Small intestine (tissue), 16 donors: Measurements from ENCODE around the gene COX14. TPM values are rescaled to one million over a fixed set of nuclear protein-coding genes. Genes with fewer than 3 reads are reported as not detected.

Experiments used
- DNase-seq, 2 donors: peaks; one replicate each; pipeline versions ENCODE4 v3.0.0 to v3.0.0-alpha.2; 2013
- FAIRE-seq: peaks from 2 replicates; lab custom pipeline; 2012; peaks lifted over from hg19 to GRCh38; lab: Jason Lieb, UNC
- H3K27ac ChIP-seq, 3 donors: one replicate each; pipeline ENCODE4 v1.5.1; 2013; ENCODE audit warnings: low read length in 2 of 3, mild to moderate bottlenecking in 2 of 3, control low read depth in 1 of 3, inconsistent platforms in 1 of 3, low read depth in 1 of 3, moderate library complexity in 1 of 3
- H3K27me3 ChIP-seq, 3 donors: one replicate each; pipeline ENCODE4 v1.6.1; 2013; ENCODE audit warnings: low read length in 3 of 3, inconsistent platforms in 1 of 3; ENCODE audit not compliant: control insufficient read depth in 3 of 3, insufficient read depth in 3 of 3
- H3K36me3 ChIP-seq, 3 donors: one replicate each; pipeline ENCODE4 v1.6.1; 2013; ENCODE audit warnings: low read length in 3 of 3, inconsistent platforms in 1 of 3, low read depth in 1 of 3, mild to moderate bottlenecking in 1 of 3, moderate library complexity in 1 of 3; ENCODE audit not compliant: control insufficient read depth in 3 of 3, insufficient read depth in 2 of 3
- H3K4me1 ChIP-seq, 3 donors: one replicate each; pipeline ENCODE4 v1.6.1; 2013; ENCODE audit warnings: low read length in 2 of 3, inconsistent platforms in 1 of 3, low read depth in 1 of 3, mild to moderate bottlenecking in 1 of 3, moderate library complexity in 1 of 3; ENCODE audit not compliant: control insufficient read depth in 3 of 3, insufficient read depth in 2 of 3
- H3K4me3 ChIP-seq, 3 donors: one replicate each; pipeline ENCODE4 v1.5.1; 2013; ENCODE audit warnings: low read length in 3 of 3, control low read depth in 1 of 3, inconsistent platforms in 1 of 3, low read depth in 1 of 3, mild to moderate bottlenecking in 1 of 3, moderate library complexity in 1 of 3
- H3K9me3 ChIP-seq, 2 donors: one replicate each; pipeline ENCODE4 v1.6.1; 2013; ENCODE audit warnings: low read depth in 1 of 2, low read length in 1 of 2; ENCODE audit not compliant: control insufficient read depth in 2 of 2, insufficient read depth in 1 of 2
- WGBS, 3 donors: extraction: QIAGEN DNeasy Blood & Tissue Kit; methylation state at CpG; one replicate each; pipeline ENCODE4 v1.1.7; 2013; 5-methylcytosine and 5-hydroxymethylcytosine counted together
- long read RNA-seq, 10 donors: transcript quantifications; one replicate each; lab custom pipeline, GENCODE V29; 2026
- polyA plus RNA-seq, 4 donors: library from polyadenylated mRNA; stranded (reverse) in 3 of 4; unstranded in 1 of 4; fragments of 200-250 nt in 3 of 4; fragments of 120-200 nt in 1 of 4; gene quantifications; one replicate each; pipeline versions ENCODE4 v1.2.1 to v1.2.3, GENCODE V29; 2013
- donor health status: healthy with polysubstance abuse.
- donor health status: control.
- donor health status: control.
- donor health status: Bipolar disorder and iron deficiency.
- donor health status: healthy.

Gene COX14
- 100 to 1,000 TPM in 3 of 4 donors, 10 to 100 TPM in 1; 61.9 to 236 (median 158) TPM for polyA plus RNA-seq
- long read RNA-seq, donor 1, transcript COX14-203 (2 exons, 739 nt) = major isoform, 129 of 135 reads
- long read RNA-seq, donor 1, partial matches to known transcripts = 0 of 135 reads
- long read RNA-seq, donor 1, other reads (novel, unspliced or antisense) = 0 of 135 reads
- long read RNA-seq, donor 2, transcript COX14-203 (2 exons, 739 nt) = major isoform, 39 of 40 reads
- long read RNA-seq, donor 2, partial matches to known transcripts = 0 of 40 reads
- long read RNA-seq, donor 2, other reads (novel, unspliced or antisense) = 0 of 40 reads
- long read RNA-seq, donor 3, transcript COX14-203 (2 exons, 739 nt) = major isoform, 55 of 56 reads
- long read RNA-seq, donor 3, partial matches to known transcripts = 0 of 56 reads
- long read RNA-seq, donor 3, other reads (novel, unspliced or antisense) = 0 of 56 reads
- long read RNA-seq, donor 4, partial matches to known transcripts = 0 of 3 reads
- long read RNA-seq, donor 4, other reads (novel, unspliced or antisense) = 0 of 3 reads
- long read RNA-seq, donor 5, transcript COX14-203 (2 exons, 739 nt) = major isoform, 28 of 28 reads
- long read RNA-seq, donor 5, partial matches to known transcripts = 0 of 28 reads
- long read RNA-seq, donor 5, other reads (novel, unspliced or antisense) = 0 of 28 reads
- long read RNA-seq, donor 6, transcript COX14-203 (2 exons, 739 nt) = major isoform, 35 of 37 reads
- long read RNA-seq, donor 6, partial matches to known transcripts = 0 of 37 reads
- long read RNA-seq, donor 6, other reads (novel, unspliced or antisense) = 0 of 37 reads
- long read RNA-seq, donor 7 = 0 reads
- long read RNA-seq, donor 8, partial matches to known transcripts = 0 of 4 reads
- long read RNA-seq, donor 8, other reads (novel, unspliced or antisense) = 0 of 4 reads
- long read RNA-seq, donor 9, transcript COX14-203 (2 exons, 739 nt) = major isoform, 14 of 14 reads
- long read RNA-seq, donor 9, partial matches to known transcripts = 0 of 14 reads
- long read RNA-seq, donor 9, other reads (novel, unspliced or antisense) = 0 of 14 reads
- long read RNA-seq, donor 10, transcript COX14-203 (2 exons, 739 nt) = major isoform, 45 of 56 reads
- long read RNA-seq, donor 10, partial matches to known transcripts = 9 of 56 reads
- long read RNA-seq, donor 10, other reads (novel, unspliced or antisense) = 0 of 56 reads

- H3K4me3 ChIP-seq = peak within 1 kb of the TSS; percentile 76 to 98 (median 83)
- DNase-seq = peak; percentile 99 to 100
- no peaks in the 10 kb centered on the region for H3K27me3 ChIP-seq
- peaks cover 0 to 54% (median 14%) of the 10 kb centered on the region in 3 donors for H3K4me1 ChIP-seq
- H3K9me3 ChIP-seq = no peaks in the 10 kb centered on the region
- peaks cover 0 to 59% (median 0%) of the 10 kb centered on the region in 3 donors for H3K36me3 ChIP-seq
- peak within 1 kb of the TSS; percentile 86 to 99 (median 92) for H3K27ac ChIP-seq
- 0 to 1% (median 0%) methylated on average over 53 to 59 of the region's 59 CpGs for WGBS, 3 donors
- no peak for FAIRE-seq
Measured at GRCh38 chr12:50111693-50112455, at the start of gene COX14. TSS of gene COX14 (plus strand) at chr12:50112236. CDS start at chr12:50120044, 7,808 bp downstream.

- FAIRE-seq (no peak), DNase-seq (no peak)
- no peak overlapping the region for H3K4me3 ChIP-seq
- no peaks in the 10 kb centered on the region for H3K9me3 ChIP-seq
- 64 to 77% (median 72%) methylated on average over 5 of the region's 5 CpGs for WGBS, 3 donors
- H3K27ac ChIP-seq = no peak overlapping the region
- no peaks in the 10 kb centered on the region for H3K4me1 ChIP-seq
- H3K27me3 ChIP-seq = peaks cover 0 to 17% (median 0%) of the 10 kb centered on the region in 3 donors
- H3K36me3 ChIP-seq = peaks cover 0 to 4% (median 0%) of the 10 kb centered on the region in 3 donors
Measured at GRCh38 chr12:50062728-50063460, 49.1 kb upstream of the COX14 start.

- 79 to 88% (median 79%) methylated on average over 3 of the region's 3 CpGs for WGBS, 3 donors
- no peak for FAIRE-seq
- Histone ChIP-seq H3K27ac (peak overlapping the region in 1 of 3 donors; percentile 55), H3K4me1 (peaks cover 0 to 2% (median 0%) of the 10 kb centered on the region in 3 donors), H3K4me3 (no peak overlapping the region), H3K36me3 (no peaks in the 10 kb centered on the region), H3K9me3 (no peaks in the 10 kb centered on the region), H3K27me3 (peaks cover 0 to 7% (median 0%) of the 10 kb centered on the region in 3 donors)
- no peak for DNase-seq
Measured at GRCh38 chr12:50065726-50066310, 46.2 kb upstream of the COX14 start.

- FAIRE-seq (no peak), DNase-seq (no peak)
- peak overlapping the region in 1 of 3 donors; percentile 55 for H3K27ac ChIP-seq
- H3K4me3 ChIP-seq = no peak overlapping the region
- H3K27me3 ChIP-seq = peaks cover 0 to 7% (median 0%) of the 10 kb centered on the region in 3 donors
- peaks cover 0 to 2% (median 0%) of the 10 kb centered on the region in 3 donors for H3K4me1 ChIP-seq
- no peaks in the 10 kb centered on the region for H3K36me3 ChIP-seq
- WGBS, 3 donors = 54 to 76% (median 76%) methylated on average over 5 of the region's 5 CpGs
- H3K9me3 ChIP-seq = no peaks in the 10 kb centered on the region
Measured at GRCh38 chr12:50066402-50066801, 45.6 kb upstream of the COX14 start.

- no peaks in the 10 kb centered on the region for H3K36me3 ChIP-seq
- peaks cover 0 to 3% (median 0%) of the 10 kb centered on the region in 3 donors for H3K27me3 ChIP-seq
- no peak for FAIRE-seq
- H3K4me1 ChIP-seq = peaks cover 0 to 2% (median 0%) of the 10 kb centered on the region in 3 donors
- H3K27ac ChIP-seq = no peak overlapping the region
- no peak overlapping the region for H3K4me3 ChIP-seq
- H3K9me3 ChIP-seq = no peaks in the 10 kb centered on the region
- 91 to 94% (median 92%) methylated on average over 5 of the region's 5 CpGs for WGBS, 3 donors
- no peak for DNase-seq
Measured at GRCh38 chr12:50069069-50069468, 43.0 kb upstream of the COX14 start.

GRCh38 chr12:50069539-50069938 is 42.5 kb upstream of the COX14 start:
- H3K36me3 ChIP-seq = no peaks in the 10 kb centered on the region
- no peak overlapping the region for H3K27ac ChIP-seq
- FAIRE-seq (no peak), DNase-seq (no peak)
- H3K27me3 ChIP-seq = peaks cover 0 to 3% (median 0%) of the 10 kb centered on the region in 3 donors
- H3K4me1 ChIP-seq = peaks cover 0 to 2% (median 0%) of the 10 kb centered on the region in 3 donors
- WGBS, 3 donors = 92 to 97% (median 96%) methylated on average over 3 of the region's 3 CpGs
- H3K9me3 ChIP-seq = no peaks in the 10 kb centered on the region
- no peak overlapping the region for H3K4me3 ChIP-seq
